Esophagus squamous epithelium (tissue), 4 donors: Measurements from ENCODE around the gene TPO.

Source experiments
- POLR2A ChIP-seq, 4 donors: fragments of 450-650 bp; IDR thresholded peaks; one replicate each; pipeline ENCODE4 v1.6.1; 2017; ENCODE audit warnings: antibody characterized with exemption in 4 of 4, mild to moderate bottlenecking in 4 of 4, moderate library complexity in 3 of 4
- TF ChIP-seq, protein P1 (sequence below), 6 experiments: fragments of 450-650 bp in 4 of 6; fragments of 200-600 bp in 2 of 6; sonication (generic) in 2 of 6; IDR thresholded peaks; one replicate each; pipeline ENCODE4 v1.5.1; 2016 to 2019; ENCODE audit warnings: antibody characterized with exemption in 6 of 6, mild to moderate bottlenecking in 4 of 6, moderate library complexity in 4 of 6

DNA sequence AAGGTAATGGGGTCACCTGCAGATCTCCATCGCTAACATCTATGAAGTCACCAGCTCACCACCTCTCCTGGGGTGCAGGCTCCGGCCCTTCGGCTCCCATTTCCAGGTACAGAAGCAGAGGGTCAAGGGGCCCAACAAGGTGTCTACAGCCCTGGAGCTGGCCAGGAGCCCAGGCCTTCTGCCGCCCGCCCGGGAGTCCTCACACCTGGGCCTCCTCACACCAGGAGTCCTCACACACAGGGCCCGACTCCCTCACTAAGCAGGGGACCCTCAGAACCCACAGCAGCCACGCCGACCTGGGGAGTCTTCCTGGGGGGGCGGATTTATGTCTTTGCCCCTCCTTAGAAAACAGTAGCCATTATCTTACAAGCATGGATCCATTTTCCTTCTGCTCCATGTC lies 43.4 kb upstream of the TPO start:
- TF ChIP-seq, protein P1, sequence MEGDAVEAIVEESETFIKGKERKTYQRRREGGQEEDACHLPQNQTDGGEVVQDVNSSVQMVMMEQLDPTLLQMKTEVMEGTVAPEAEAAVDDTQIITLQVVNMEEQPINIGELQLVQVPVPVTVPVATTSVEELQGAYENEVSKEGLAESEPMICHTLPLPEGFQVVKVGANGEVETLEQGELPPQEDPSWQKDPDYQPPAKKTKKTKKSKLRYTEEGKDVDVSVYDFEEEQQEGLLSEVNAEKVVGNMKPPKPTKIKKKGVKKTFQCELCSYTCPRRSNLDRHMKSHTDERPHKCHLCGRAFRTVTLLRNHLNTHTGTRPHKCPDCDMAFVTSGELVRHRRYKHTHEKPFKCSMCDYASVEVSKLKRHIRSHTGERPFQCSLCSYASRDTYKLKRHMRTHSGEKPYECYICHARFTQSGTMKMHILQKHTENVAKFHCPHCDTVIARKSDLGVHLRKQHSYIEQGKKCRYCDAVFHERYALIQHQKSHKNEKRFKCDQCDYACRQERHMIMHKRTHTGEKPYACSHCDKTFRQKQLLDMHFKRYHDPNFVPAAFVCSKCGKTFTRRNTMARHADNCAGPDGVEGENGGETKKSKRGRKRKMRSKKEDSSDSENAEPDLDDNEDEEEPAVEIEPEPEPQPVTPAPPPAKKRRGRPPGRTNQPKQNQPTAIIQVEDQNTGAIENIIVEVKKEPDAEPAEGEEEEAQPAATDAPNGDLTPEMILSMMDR (IDR thresholded peaks at IDR 0.05), result no peak
- no peak for TF ChIP-seq POLR2A (IDR thresholded peaks at IDR 0.05)
